Loucy (cell line): Measurements from ENCODE around the gene KRTAP10-1.
"Not testable (repeated sequence)": the region's sequence is repeated elsewhere in the genome, so short reads cannot be mapped to it uniquely, and the experiment has no call there.

Experiments used
- H2AFZ ChIP-seq: fragments of 200-600 bp; sonication (generic); 2 replicates; pipeline ENCODE4 v1.6.0; 2016; ENCODE audit warnings: antibody characterized with exemption, mild to moderate bottlenecking, low read length, moderate library complexity
- H3F3A ChIP-seq: fragments of 200-600 bp; 2 replicates; pipeline ENCODE4 v1.6.0; 2016; ENCODE audit warnings: antibody characterized with exemption, low read depth, mild to moderate bottlenecking
- H3K27me3 ChIP-seq: fragments of 200-600 bp; sonication (generic); 2 replicates; pipeline ENCODE4 v1.6.1; 2014; ENCODE audit warnings: low read length, mild to moderate bottlenecking; ENCODE audit not compliant: insufficient read depth, poor library complexity, severe bottlenecking
- H3K36me3 ChIP-seq: fragments of 200-600 bp; sonication (generic); 2 replicates; pipeline ENCODE4 v1.6.1; 2016; ENCODE audit warnings: low read length; ENCODE audit not compliant: insufficient read depth
- H3K4me1 ChIP-seq: fragments of 200-600 bp; sonication (generic); 2 replicates; pipeline ENCODE4 v1.5.1; 2014; ENCODE audit warnings: low read length, mild to moderate bottlenecking; ENCODE audit not compliant: insufficient read depth, poor library complexity, severe bottlenecking
- H3K4me2 ChIP-seq: fragments of 200-600 bp; sonication (generic); 2 replicates; pipeline ENCODE4 v1.6.0; 2014; ENCODE audit warnings: antibody characterized with exemption, low read length, low read depth, mild to moderate bottlenecking; ENCODE audit not compliant: poor library complexity, severe bottlenecking
- H3K4me3 ChIP-seq: fragments of 200-600 bp; sonication (generic); 2 replicates; pipeline ENCODE4 v1.5.1; 2014; ENCODE audit warnings: low read length, mild to moderate bottlenecking, mixed read lengths; ENCODE audit not compliant: poor library complexity, severe bottlenecking
- H3K79me2 ChIP-seq: fragments of 200-600 bp; sonication (generic); 2 replicates; pipeline ENCODE4 v1.6.1; 2014; ENCODE audit warnings: low read length; ENCODE audit not compliant: insufficient read depth
- H3K9ac ChIP-seq: fragments of 200-600 bp; sonication (generic); 2 replicates; pipeline ENCODE4 v1.6.0; 2014; ENCODE audit warnings: mild to moderate bottlenecking, low read depth, low read length, moderate library complexity; ENCODE audit not compliant: poor library complexity, severe bottlenecking
- H3K9me2 ChIP-seq: fragments of 200-600 bp; sonication (generic); replicated peaks from 2 replicates; pipeline ENCODE4 v1.6.1; 2016; ENCODE audit warnings: low read depth, low read length, mixed read lengths
- H3K9me3 ChIP-seq: fragments of 200-600 bp; sonication (generic); 2 replicates; pipeline ENCODE4 v1.6.1; 2014; ENCODE audit warnings: mild to moderate bottlenecking, antibody characterized with exemption, low read length, low read depth; ENCODE audit not compliant: insufficient read depth
- H4K20me1 ChIP-seq: fragments of 200-600 bp; sonication (generic); 2 replicates; pipeline ENCODE4 v1.6.0; 2014; ENCODE audit warnings: antibody characterized with exemption, low read length, mild to moderate bottlenecking; ENCODE audit not compliant: insufficient read depth, poor library complexity, severe bottlenecking
- CTCF ChIP-seq: fragments of 200-600 bp; sonication (generic); conservative IDR thresholded peaks from 2 replicates; pipeline ENCODE4 v1.5.1; 2014; ENCODE audit warnings: mild to moderate bottlenecking, antibody characterized with exemption, low read length
- EZH2phosphoT487 ChIP-seq: fragments of 200-600 bp; IDR thresholded peaks from 2 replicates; pipeline ENCODE4 v1.6.1; 2018; ENCODE audit warnings: antibody characterized with exemption, mild to moderate bottlenecking, moderate library complexity, borderline replicate concordance

KRTAP10-1 gene

GRCh38 chr21:44564099-44564498 is 24.1 kb upstream of the KRTAP10-1 start:
- Histone ChIP-seq H3K4me1 (no peaks in the 10 kb centered on the region), H3K27me3 (no peaks in the 10 kb centered on the region)
- no peak for TF ChIP-seq CTCF
- TF ChIP-seq EZH2phosphoT487: no peak

GRCh38 chr21:44558695-44559094 is 18.7 kb upstream of the KRTAP10-1 start, which contains the start of gene KRTAP10-3:
KRTAP10-3 (minus strand) TSS chr21:44558795; CDS start chr21:44558715, 80 bp downstream.
- Histone ChIP-seq H3K36me3 (no peaks in the 10 kb centered on the region), H2AFZ (no peak within 1 kb of the TSS), H3K4me2 (no peak within 1 kb of the TSS), H3K4me3 (no peak within 1 kb of the TSS), H3K27me3 (no peaks in the 10 kb centered on the region), H3F3A (no peaks in the 10 kb centered on the region), H3K4me1 (no peaks in the 10 kb centered on the region), H3K9ac (no peak within 1 kb of the TSS), H3K79me2 (no peaks in the 10 kb centered on the region), H3K9me2 (no peaks in the 10 kb centered on the region), H4K20me1 (no peaks in the 10 kb centered on the region), H3K9me3 (peaks cover 3% of the 10 kb centered on the region; the same call in 1 of the 2 replicates)
- TF ChIP-seq EZH2phosphoT487 (no peak), CTCF (no peak)

More at GRCh38 chr21:44564099-44564498, 24.1 kb upstream of the KRTAP10-1 start:
- Histone ChIP-seq H4K20me1 (no peaks in the 10 kb centered on the region), H3F3A (no peaks in the 10 kb centered on the region), H3K4me2 (no peak overlapping the region), H3K9me3 (peaks cover 3% of the 10 kb centered on the region; the same call in 1 of the 2 replicates), H2AFZ (no peak overlapping the region), H3K36me3 (no peaks in the 10 kb centered on the region), H3K9ac (no peak overlapping the region), H3K79me2 (no peaks in the 10 kb centered on the region), H3K9me2 (no peaks in the 10 kb centered on the region), H3K4me3 (no peak overlapping the region)

- H3K4me2 ChIP-seq, H3F3A ChIP-seq, H3K9me2 ChIP-seq, H3K9me3 ChIP-seq, H3K9ac ChIP-seq, H3K4me3 ChIP-seq, H4K20me1 ChIP-seq, H2AFZ ChIP-seq, H3K27me3 ChIP-seq, H3K79me2 ChIP-seq, H3K36me3 ChIP-seq, H3K4me1 ChIP-seq: not testable (repeated sequence)
Measured at GRCh38 chr21:44558329-44558675, 18.3 kb upstream of the KRTAP10-1 start.
